ENCODE data around the gene TANGO6.

DNA sequence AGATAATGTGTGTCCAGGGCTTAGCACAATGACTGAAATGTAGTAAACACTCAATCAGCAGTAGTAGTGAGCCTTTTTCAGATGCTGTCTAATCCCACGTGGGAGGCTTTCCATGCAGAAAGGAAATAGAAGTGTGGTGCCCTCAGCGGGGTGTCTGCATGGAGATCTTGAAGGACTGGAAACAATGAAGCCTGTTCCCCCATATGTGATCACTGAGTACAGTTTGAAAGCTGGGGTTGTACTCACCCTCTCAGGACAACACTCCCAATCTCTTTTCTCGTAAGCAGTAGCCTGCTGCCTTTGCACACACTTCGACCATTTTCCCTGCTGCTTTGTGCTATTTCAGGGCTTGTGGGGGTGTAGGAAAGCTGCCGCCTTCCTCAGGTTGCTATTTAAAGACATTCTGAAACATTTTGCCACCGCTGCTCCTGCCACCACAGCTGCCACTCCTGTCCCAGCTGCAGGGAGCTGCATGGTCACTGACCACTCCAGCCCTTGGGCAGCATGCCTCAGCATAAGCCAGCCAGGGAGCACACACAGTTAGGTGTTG lies 221.5 kb downstream of the TANGO6 start:
- TF ChIP-seq, protein P1, sequence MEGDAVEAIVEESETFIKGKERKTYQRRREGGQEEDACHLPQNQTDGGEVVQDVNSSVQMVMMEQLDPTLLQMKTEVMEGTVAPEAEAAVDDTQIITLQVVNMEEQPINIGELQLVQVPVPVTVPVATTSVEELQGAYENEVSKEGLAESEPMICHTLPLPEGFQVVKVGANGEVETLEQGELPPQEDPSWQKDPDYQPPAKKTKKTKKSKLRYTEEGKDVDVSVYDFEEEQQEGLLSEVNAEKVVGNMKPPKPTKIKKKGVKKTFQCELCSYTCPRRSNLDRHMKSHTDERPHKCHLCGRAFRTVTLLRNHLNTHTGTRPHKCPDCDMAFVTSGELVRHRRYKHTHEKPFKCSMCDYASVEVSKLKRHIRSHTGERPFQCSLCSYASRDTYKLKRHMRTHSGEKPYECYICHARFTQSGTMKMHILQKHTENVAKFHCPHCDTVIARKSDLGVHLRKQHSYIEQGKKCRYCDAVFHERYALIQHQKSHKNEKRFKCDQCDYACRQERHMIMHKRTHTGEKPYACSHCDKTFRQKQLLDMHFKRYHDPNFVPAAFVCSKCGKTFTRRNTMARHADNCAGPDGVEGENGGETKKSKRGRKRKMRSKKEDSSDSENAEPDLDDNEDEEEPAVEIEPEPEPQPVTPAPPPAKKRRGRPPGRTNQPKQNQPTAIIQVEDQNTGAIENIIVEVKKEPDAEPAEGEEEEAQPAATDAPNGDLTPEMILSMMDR (IDR thresholded peaks at IDR 0.05) = no peak
- TF ChIP-seq POLR2A (IDR thresholded peaks at IDR 0.05) = no peak

All from ovary (tissue), 3 donors.